Nasal cavity respiratory epithelium epithelial cell of viscerocranial mucosa (primary cell): ENCODE data around the gene ERCC8. TPM values are rescaled to one million over a fixed set of nuclear protein-coding genes. Genes with fewer than 3 reads are reported as not detected.

Source experiments
- total RNA-seq: library from RNA; depleted of rRNA; stranded (reverse); fragments of >200 nt; gene quantifications from 2 replicates; pipeline ENCODE4 v1.2.3, GENCODE V29; 2014

Gene ERCC8, protein sequence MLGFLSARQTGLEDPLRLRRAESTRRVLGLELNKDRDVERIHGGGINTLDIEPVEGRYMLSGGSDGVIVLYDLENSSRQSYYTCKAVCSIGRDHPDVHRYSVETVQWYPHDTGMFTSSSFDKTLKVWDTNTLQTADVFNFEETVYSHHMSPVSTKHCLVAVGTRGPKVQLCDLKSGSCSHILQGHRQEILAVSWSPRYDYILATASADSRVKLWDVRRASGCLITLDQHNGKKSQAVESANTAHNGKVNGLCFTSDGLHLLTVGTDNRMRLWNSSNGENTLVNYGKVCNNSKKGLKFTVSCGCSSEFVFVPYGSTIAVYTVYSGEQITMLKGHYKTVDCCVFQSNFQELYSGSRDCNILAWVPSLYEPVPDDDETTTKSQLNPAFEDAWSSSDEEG
- 20.2 and 29.0 TPM in 2 replicates for total RNA-seq

GRCh38 chr5:60944904-60945812 is at the start of gene ERCC8, which contains the start of gene NDUFAF2:
Gene ERCC8, minus strand, starts transcription at chr5:60945070. Its CDS starts 62 bp downstream, at chr5:60945008.
Gene NDUFAF2, plus strand, starts transcription at chr5:60945205. Its CDS starts 51 bp downstream, at chr5:60945256.

DNA sequence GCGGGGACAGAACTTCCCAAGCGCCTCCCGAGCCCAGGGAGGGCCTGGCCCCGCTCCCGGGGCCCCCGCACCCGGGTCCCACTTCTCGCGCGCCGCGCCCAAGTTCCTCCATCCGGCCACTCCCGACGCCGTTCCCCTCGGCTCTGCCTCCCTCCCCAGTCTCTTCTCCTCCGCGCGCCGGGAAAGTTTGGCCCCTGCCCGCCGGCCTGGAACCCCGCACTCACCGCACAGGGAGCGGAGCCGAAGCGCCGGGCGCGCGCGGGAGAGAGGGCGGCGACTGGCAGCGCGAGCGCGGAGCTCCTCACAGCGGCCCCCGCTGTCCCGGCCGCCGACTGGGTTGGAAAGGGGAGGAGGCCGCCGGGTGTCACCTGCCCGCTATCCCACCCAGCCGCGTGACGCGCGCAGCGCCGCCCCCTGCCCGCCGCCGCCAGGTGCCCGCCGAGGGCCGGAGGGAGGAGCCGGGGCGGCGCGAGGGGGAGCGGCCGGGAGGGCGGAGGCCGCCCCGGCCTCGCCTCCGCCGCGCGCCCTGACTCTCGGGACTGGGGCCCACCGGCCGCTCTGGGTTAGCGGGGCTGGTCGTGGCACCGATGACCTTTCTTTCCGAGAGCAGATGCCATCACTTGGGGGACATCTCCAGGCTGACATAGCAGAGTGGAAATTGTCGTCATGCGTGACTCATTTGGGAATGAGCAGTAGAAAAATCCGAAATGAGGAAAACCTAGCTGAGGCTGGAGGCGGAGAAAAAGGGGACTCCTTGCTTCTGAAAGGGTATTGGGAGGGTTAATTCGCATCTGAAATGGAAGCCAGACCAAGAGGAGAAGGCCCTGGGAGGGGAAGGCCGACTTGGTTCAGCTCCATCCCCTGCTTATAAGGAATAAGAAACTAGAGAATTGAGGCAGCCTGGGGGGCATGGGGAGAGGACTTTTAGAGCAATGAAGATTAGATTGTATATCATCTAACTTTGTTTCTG is 100.6 kb downstream of the ERCC8 start, which contains the start of gene ELOVL7:
ELOVL7 (minus strand) TSS at position 334 of the 970 bp plus-strand sequence. CDS start 56,872 bp downstream, outside the sequence.

Other genes with a start within 250 kb of the ERCC8 start
- 1.3 and 2.7 TPM in 2 replicates for gene DEPDC1B, start 244.9 kb downstream of the ERCC8 start, total RNA-seq
- gene ELOVL7, start 100.8 kb downstream of the ERCC8 start, total RNA-seq: 11.5 and 42.0 TPM in 2 replicates
- gene NDUFAF2, start 135 bp upstream of the ERCC8 start, total RNA-seq: 35.2 and 63.2 TPM in 2 replicates
- gene SMIM15, start 217.4 kb upstream of the ERCC8 start, total RNA-seq: 59.1 and 118 TPM in 2 replicates